GM23338 (cell line): ENCODE results near the gene TMEM125. TPM values are rescaled to one million over a fixed set of nuclear protein-coding genes. Genes with fewer than 3 reads are reported as not detected.

Experiments
- ATAC-seq: fragments of 200-7000 bp; cut with Tn5 transposase; 3 replicates; pipeline ENCODE4 v1.9.1; 2020
- DNase-seq: peaks from one replicate; pipeline ENCODE4 v3.0.0-alpha.2; 2015; ENCODE audit warnings: low spot score
- H2AFZ ChIP-seq: fragments of 200-600 bp; sonication (generic); 2 replicates; pipeline ENCODE4 v1.8.0; 2016; ENCODE audit warnings: antibody characterized with exemption, mild to moderate bottlenecking, moderate library complexity
- H3F3A ChIP-seq: fragments of 200-600 bp; sonication (generic); replicated peaks from 2 replicates; pipeline ENCODE4 v1.8.0; 2017; ENCODE audit warnings: antibody characterized with exemption, mixed run types, low read depth
- H3K27ac ChIP-seq: fragments of 200-600 bp; sonication (generic); 2 replicates; pipeline ENCODE4 v1.6.1; 2016; ENCODE audit warnings: low read depth
- H3K27me3 ChIP-seq: fragments of 200-600 bp; sonication (generic); 2 replicates; pipeline ENCODE4 v1.8.0; 2016; ENCODE audit warnings: mild to moderate bottlenecking, mixed run types, moderate library complexity; ENCODE audit not compliant: insufficient read depth
- H3K36me3 ChIP-seq: fragments of 200-600 bp; sonication (generic); 2 replicates; pipeline ENCODE4 v1.8.0; 2016; ENCODE audit warnings: mild to moderate bottlenecking; ENCODE audit not compliant: insufficient read depth
- H3K4me1 ChIP-seq: fragments of 200-600 bp; sonication (generic); 2 replicates; pipeline ENCODE4 v1.8.0; 2016; ENCODE audit warnings: mild to moderate bottlenecking, moderate library complexity; ENCODE audit not compliant: insufficient read depth
- H3K4me2 ChIP-seq: fragments of 200-600 bp; sonication (generic); 2 replicates; pipeline ENCODE4 v1.7.1; 2017; ENCODE audit warnings: mixed run types
- H3K4me3 ChIP-seq: fragments of 200-600 bp; sonication (generic); 2 replicates; pipeline ENCODE4 v1.6.1; 2016; ENCODE audit warnings: mixed run types
- H3K79me2 ChIP-seq: fragments of 200-600 bp; sonication (generic); replicated peaks from 2 replicates; pipeline ENCODE4 v1.8.0; 2017; ENCODE audit warnings: mild to moderate bottlenecking; ENCODE audit not compliant: insufficient read depth
- H3K9me2 ChIP-seq: fragments of 200-600 bp; sonication (generic); 2 replicates; pipeline ENCODE4 v1.8.0; 2017; ENCODE audit not compliant: insufficient read depth
- H4K20me1 ChIP-seq: fragments of 200-600 bp; sonication (generic); replicated peaks from 2 replicates; pipeline ENCODE4 v1.8.0; 2017; ENCODE audit warnings: mild to moderate bottlenecking; ENCODE audit not compliant: insufficient read depth
- H3K27ac Mint-ChIP-seq: 2 replicates; pipeline ENCODE4 v1.8.0; 2020; ENCODE audit warnings: inconsistent platforms, mild to moderate bottlenecking, moderate library complexity, mixed read lengths
- H3K27me3 Mint-ChIP-seq: 3 replicates; pipeline ENCODE4 v1.8.0; 2022; ENCODE audit warnings: low read depth, mild to moderate bottlenecking, moderate library complexity, mixed read lengths, inconsistent platforms; ENCODE audit not compliant: insufficient read depth, poor library complexity
- H3K36me3 Mint-ChIP-seq: 3 replicates; pipeline ENCODE4 v1.8.0; 2021; ENCODE audit warnings: low read depth, mild to moderate bottlenecking, inconsistent platforms, moderate library complexity, mixed read lengths
- H3K4me1 Mint-ChIP-seq: 3 replicates; pipeline ENCODE4 v1.8.0; 2020; ENCODE audit warnings: mild to moderate bottlenecking, inconsistent platforms, mixed read lengths
- H3K4me3 Mint-ChIP-seq: 3 replicates; pipeline ENCODE4 v1.8.0; 2021; ENCODE audit warnings: moderate library complexity, mild to moderate bottlenecking, inconsistent platforms, mixed read lengths
- H3K9me3 Mint-ChIP-seq: 3 replicates; pipeline ENCODE4 v1.8.0; 2020; ENCODE audit warnings: moderate library complexity, mild to moderate bottlenecking, inconsistent platforms, mixed read lengths
- EZH2phosphoT487 ChIP-seq: fragments of 200-600 bp; sonication (generic); IDR thresholded peaks from one replicate; pipeline ENCODE4 v1.8.1; 2018; ENCODE audit warnings: antibody characterized with exemption; ENCODE audit not compliant: unreplicated experiment
- JUNB ChIP-seq: IDR thresholded peaks from one replicate; pipeline ENCODE4 v1.6.1; 2016; ENCODE audit warnings: antibody characterized with exemption; ENCODE audit not compliant: unreplicated experiment
- STAT1 ChIP-seq: IDR thresholded peaks from one replicate; pipeline ENCODE4 v1.6.1; 2016; ENCODE audit warnings: antibody characterized with exemption; ENCODE audit not compliant: unreplicated experiment
- ZNF114 ChIP-seq: fragments of 250-450 bp; sonication (Bioruptor Pico); IDR thresholded peaks from 2 replicates; pipeline ENCODE4 v1.5.0; 2020; ENCODE audit warnings: mild to moderate bottlenecking, moderate library complexity
- polyA plus RNA-seq: library from polyadenylated mRNA; unstranded; fragments of >200 nt; fragmentation: Nextera tagmentation; extraction: Ambion mirVana; gene quantifications from 2 replicates; pipeline ENCODE4 v1.2.1, GENCODE V29; 2016
- total RNA-seq: library from RNA; depleted of rRNA; stranded (reverse); fragments of >200 nt; shearing (Covaris generic); gene quantifications from 2 replicates; pipeline ENCODE4 v1.2.3, GENCODE V29; 2014
- TF ChIP-seq, protein P1 (sequence below): fragments of 250-450 bp; sonication (Bioruptor Pico); IDR thresholded peaks from 2 replicates; pipeline ENCODE4 v1.5.0; 2020; ENCODE audit warnings: mild to moderate bottlenecking, moderate library complexity
- TF ChIP-seq, protein P2 (sequence below), 2 experiments: fragments of 200-600 bp in 1 of 2; sonication (generic) in 1 of 2; conservative IDR thresholded peaks; 2 replicates each; pipeline versions ENCODE4 v1.5.1 to v1.6.1; 2016 to 2017; ENCODE audit warnings: antibody characterized with exemption in 2 of 2, low read depth in 2 of 2, mild to moderate bottlenecking in 2 of 2, moderate library complexity in 1 of 2

Gene TMEM125
- total and polyA plus RNA-seq, 2 experiments from 2014 or later: 16.8 to 39.3 TPM

DNA sequence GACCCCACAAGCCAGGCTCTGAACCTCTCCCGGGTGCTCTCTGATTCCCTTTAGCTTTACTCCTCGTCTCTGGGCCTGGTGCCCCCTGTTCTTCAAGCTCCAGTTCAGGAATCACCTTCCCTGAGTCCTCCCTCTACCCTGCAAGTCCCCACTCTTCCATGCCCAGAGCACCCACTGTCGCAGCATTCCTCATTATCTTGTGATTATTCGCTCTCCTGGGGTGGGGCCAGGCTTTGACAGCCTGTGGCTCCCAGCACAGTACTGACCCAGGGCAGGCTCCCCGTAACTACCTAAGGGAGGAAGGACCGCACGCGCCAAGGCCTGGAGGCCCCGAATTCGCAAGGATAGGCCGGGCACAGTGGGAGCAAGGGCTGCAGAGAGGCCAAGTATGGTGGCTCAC, 16.3 kb downstream of the TMEM125 start:
- H3K36me3 ChIP-seq: no peaks in the 10 kb centered on the region
- Mint-ChIP-seq H3K27me3 (peaks cover 13% of the 10 kb centered on the region), H3K36me3 (peaks cover 7% of the 10 kb centered on the region; the same call in 1 of the 3 replicates), H3K4me1 (peaks cover 27% of the 10 kb centered on the region), H3K27ac (peak overlapping the region; percentile 91), H3K4me3 (peak overlapping the region; percentile 77), H3K9me3 (no peaks in the 10 kb centered on the region)
- peak overlapping the region; percentile 83 for H3K4me2 ChIP-seq
- TF ChIP-seq, protein P1, sequence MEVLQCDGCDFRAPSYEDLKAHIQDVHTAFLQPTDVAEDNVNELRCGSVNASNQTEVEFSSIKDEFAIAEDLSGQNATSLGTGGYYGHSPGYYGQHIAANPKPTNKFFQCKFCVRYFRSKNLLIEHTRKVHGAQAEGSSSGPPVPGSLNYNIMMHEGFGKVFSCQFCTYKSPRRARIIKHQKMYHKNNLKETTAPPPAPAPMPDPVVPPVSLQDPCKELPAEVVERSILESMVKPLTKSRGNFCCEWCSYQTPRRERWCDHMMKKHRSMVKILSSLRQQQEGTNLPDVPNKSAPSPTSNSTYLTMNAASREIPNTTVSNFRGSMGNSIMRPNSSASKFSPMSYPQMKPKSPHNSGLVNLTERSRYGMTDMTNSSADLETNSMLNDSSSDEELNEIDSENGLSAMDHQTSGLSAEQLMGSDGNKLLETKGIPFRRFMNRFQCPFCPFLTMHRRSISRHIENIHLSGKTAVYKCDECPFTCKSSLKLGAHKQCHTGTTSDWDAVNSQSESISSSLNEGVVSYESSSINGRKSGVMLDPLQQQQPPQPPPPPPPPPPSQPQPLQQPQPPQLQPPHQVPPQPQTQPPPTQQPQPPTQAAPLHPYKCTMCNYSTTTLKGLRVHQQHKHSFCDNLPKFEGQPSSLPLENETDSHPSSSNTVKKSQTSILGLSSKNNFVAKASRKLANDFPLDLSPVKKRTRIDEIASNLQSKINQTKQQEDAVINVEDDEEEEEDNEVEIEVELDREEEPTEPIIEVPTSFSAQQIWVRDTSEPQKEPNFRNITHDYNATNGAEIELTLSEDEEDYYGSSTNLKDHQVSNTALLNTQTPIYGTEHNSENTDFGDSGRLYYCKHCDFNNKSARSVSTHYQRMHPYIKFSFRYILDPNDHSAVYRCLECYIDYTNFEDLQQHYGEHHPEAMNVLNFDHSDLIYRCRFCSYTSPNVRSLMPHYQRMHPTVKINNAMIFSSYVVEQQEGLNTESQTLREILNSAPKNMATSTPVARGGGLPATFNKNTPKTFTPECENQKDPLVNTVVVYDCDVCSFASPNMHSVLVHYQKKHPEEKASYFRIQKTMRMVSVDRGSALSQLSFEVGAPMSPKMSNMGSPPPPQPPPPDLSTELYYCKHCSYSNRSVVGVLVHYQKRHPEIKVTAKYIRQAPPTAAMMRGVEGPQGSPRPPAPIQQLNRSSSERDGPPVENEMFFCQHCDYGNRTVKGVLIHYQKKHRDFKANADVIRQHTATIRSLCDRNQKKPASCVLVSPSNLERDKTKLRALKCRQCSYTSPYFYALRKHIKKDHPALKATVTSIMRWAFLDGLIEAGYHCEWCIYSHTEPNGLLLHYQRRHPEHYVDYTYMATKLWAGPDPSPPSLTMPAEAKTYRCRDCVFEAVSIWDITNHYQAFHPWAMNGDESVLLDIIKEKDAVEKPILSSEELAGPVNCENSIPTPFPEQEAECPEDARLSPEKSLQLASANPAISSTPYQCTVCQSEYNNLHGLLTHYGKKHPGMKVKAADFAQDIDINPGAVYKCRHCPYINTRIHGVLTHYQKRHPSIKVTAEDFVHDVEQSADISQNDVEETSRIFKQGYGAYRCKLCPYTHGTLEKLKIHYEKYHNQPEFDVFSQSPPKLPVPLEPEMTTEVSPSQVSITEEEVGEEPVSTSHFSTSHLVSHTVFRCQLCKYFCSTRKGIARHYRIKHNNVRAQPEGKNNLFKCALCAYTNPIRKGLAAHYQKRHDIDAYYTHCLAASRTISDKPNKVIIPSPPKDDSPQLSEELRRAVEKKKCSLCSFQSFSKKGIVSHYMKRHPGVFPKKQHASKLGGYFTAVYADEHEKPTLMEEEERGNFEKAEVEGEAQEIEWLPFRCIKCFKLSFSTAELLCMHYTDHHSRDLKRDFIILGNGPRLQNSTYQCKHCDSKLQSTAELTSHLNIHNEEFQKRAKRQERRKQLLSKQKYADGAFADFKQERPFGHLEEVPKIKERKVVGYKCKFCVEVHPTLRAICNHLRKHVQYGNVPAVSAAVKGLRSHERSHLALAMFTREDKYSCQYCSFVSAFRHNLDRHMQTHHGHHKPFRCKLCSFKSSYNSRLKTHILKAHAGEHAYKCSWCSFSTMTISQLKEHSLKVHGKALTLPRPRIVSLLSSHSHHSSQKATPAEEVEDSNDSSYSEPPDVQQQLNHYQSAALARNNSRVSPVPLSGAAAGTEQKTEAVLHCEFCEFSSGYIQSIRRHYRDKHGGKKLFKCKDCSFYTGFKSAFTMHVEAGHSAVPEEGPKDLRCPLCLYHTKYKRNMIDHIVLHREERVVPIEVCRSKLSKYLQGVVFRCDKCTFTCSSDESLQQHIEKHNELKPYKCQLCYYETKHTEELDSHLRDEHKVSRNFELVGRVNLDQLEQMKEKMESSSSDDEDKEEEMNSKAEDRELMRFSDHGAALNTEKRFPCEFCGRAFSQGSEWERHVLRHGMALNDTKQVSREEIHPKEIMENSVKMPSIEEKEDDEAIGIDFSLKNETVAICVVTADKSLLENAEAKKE (CRISPR knock-in tag): no peak
- TF ChIP-seq ZNF114 (CRISPR knock-in tag) (no peak), STAT1 (no peak), EZH2phosphoT487 (no peak), JUNB (no peak)
- TF ChIP-seq, protein P2, sequence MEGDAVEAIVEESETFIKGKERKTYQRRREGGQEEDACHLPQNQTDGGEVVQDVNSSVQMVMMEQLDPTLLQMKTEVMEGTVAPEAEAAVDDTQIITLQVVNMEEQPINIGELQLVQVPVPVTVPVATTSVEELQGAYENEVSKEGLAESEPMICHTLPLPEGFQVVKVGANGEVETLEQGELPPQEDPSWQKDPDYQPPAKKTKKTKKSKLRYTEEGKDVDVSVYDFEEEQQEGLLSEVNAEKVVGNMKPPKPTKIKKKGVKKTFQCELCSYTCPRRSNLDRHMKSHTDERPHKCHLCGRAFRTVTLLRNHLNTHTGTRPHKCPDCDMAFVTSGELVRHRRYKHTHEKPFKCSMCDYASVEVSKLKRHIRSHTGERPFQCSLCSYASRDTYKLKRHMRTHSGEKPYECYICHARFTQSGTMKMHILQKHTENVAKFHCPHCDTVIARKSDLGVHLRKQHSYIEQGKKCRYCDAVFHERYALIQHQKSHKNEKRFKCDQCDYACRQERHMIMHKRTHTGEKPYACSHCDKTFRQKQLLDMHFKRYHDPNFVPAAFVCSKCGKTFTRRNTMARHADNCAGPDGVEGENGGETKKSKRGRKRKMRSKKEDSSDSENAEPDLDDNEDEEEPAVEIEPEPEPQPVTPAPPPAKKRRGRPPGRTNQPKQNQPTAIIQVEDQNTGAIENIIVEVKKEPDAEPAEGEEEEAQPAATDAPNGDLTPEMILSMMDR (conservative IDR thresholded peaks at IDR 0.05; ENCODE audit: low read depth in 2 of 2): no peak
- H3F3A ChIP-seq: no peaks in the 10 kb centered on the region
- peak overlapping the region; percentile 68 for H3K4me3 ChIP-seq
- H3K27me3 ChIP-seq: no peaks in the 10 kb centered on the region
- no peak overlapping the region for H3K27ac ChIP-seq
- no peaks in the 10 kb centered on the region for H3K79me2 ChIP-seq
- DNase-seq (no peak), ATAC-seq (peak; percentile 23)
- no peaks in the 10 kb centered on the region for H4K20me1 ChIP-seq
- no peaks in the 10 kb centered on the region for H3K9me2 ChIP-seq
- H2AFZ ChIP-seq: peak overlapping the region; percentile 98
- H3K4me1 ChIP-seq: peaks cover 10% of the 10 kb centered on the region
